ENCODE measurements around the gene ZDHHC17.

- TF ChIP-seq CTCF (IDR thresholded peaks at IDR 0.05; ENCODE audit: poor library complexity), result no peak
- TF ChIP-seq EZH2phosphoT487 (IDR thresholded peaks at IDR 0.05; ENCODE audit: low read depth, severe bottlenecking, unreplicated experiment), result no peak
Measured at GRCh38 chr12:76878099-76878898, 114.4 kb downstream of the ZDHHC17 start.

All from hepatocyte (in vitro differentiated cells).